ENCODE measurements around the gene SCD5. TPM values are rescaled to one million over a fixed set of nuclear protein-coding genes. Genes with fewer than 3 reads are reported as not detected.

Gene SCD5
- total RNA-seq, 2 experiments from 2014 or later: 0.47 to 0.76 TPM

DNA sequence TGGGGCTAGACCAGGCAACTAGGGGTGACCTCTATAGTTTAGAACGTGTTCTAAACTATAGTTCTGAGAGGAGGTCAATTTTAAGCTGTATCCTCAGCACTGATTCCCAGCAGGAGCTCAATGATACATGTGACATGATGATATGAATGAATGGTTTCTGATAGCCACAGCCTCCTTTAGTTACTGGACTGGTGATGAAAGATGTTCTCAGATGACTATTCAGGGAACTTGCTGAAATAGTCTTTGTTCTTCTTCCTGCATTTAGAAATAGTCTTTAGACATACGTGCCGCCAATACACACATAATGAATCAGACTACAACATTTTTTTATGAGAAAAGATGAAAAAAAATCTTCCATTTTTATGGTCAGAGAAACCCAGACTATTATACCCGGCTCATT, 120.5 kb downstream of the SCD5 start:
- BruUV-seq (replicated peaks): no TSS peak
- Histone ChIP-seq H2AFZ (ENCODE audit: low read length) (no peak overlapping the region), H3K4me2 (ENCODE audit: low read length) (no peak overlapping the region), H3K36me3 (ENCODE audit: insufficient read depth, low read length) (no peaks in the 10 kb centered on the region), H3K9me2 (ENCODE audit: insufficient read depth, low read length) (no peaks in the 10 kb centered on the region), H4K20me1 (ENCODE audit: insufficient read depth, low read length) (no peaks in the 10 kb centered on the region), H3K4me1 (ENCODE audit: insufficient read depth, low read length, poor library complexity, severe bottlenecking) (no peaks in the 10 kb centered on the region), H3K27ac (ENCODE audit: low read depth, low read length, poor library complexity, severe bottlenecking) (no peak overlapping the region), H3K9me3 (ENCODE audit: low read length) (no peaks in the 10 kb centered on the region), H3K79me2 (ENCODE audit: insufficient read depth, low read depth, low read length) (no peaks in the 10 kb centered on the region), H3K4me3 (ENCODE audit: low read depth, low read length, poor library complexity, severe bottlenecking) (no peak overlapping the region)
- DNase-seq (ENCODE audit: low spot score): no peak
- POLR2A ChIA-PET: interaction anchor here (0.6 kb wide), 1 partner anchor 16 kb away, joined by 4 read pairs; no protein-coding TSS in a partner anchor
- TF ChIP-seq, protein P1, sequence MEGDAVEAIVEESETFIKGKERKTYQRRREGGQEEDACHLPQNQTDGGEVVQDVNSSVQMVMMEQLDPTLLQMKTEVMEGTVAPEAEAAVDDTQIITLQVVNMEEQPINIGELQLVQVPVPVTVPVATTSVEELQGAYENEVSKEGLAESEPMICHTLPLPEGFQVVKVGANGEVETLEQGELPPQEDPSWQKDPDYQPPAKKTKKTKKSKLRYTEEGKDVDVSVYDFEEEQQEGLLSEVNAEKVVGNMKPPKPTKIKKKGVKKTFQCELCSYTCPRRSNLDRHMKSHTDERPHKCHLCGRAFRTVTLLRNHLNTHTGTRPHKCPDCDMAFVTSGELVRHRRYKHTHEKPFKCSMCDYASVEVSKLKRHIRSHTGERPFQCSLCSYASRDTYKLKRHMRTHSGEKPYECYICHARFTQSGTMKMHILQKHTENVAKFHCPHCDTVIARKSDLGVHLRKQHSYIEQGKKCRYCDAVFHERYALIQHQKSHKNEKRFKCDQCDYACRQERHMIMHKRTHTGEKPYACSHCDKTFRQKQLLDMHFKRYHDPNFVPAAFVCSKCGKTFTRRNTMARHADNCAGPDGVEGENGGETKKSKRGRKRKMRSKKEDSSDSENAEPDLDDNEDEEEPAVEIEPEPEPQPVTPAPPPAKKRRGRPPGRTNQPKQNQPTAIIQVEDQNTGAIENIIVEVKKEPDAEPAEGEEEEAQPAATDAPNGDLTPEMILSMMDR (conservative IDR thresholded peaks at IDR 0.05; ENCODE audit: low read length): no peak
- CTCF ChIA-PET (ENCODE audit: unreplicated experiment): no interaction called here
- intact Hi-C loops (cut with micrococcal nuclease; ENCODE audit: unreplicated experiment): no loop called here

DNA sequence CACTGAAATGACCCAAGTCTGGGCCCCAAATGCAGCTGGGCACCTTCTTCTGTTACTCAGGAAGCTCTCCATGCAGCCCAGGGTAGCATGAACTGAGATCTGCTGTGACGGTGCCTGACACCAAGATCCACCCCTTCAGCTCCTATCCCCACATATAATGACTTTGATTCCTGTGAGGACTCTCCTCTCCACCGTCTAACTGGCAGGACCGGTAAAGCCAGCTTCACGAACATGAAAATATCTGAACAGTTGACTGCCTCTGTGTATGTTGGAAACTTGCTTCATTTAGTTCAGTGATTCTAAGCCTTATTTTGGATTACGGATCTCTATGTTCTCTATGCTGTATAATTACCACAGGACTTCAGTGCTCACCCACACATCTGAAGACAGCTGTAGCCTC, 121.3 kb downstream of the SCD5 start:
- TF ChIP-seq, protein P1 (conservative IDR thresholded peaks at IDR 0.05; ENCODE audit: low read length): no peak
- no peak for TF ChIP-seq EZH2phosphoT487 (IDR thresholded peaks at IDR 0.05; ENCODE audit: borderline replicate concordance, low read depth, low read length)
- no peaks in the 10 kb centered on the region for H3K9me3 ChIP-seq (ENCODE audit: low read length)
- no peaks in the 10 kb centered on the region for H4K20me1 ChIP-seq (ENCODE audit: insufficient read depth, low read length)
- no TSS peak for BruUV-seq (replicated peaks)
- no peak overlapping the region for H3K27ac ChIP-seq (ENCODE audit: low read depth, low read length, poor library complexity, severe bottlenecking)
- no peak overlapping the region for H3K4me2 ChIP-seq (ENCODE audit: low read length)
- H3K4me1 ChIP-seq (ENCODE audit: insufficient read depth, low read length, poor library complexity, severe bottlenecking): no peaks in the 10 kb centered on the region
- POLR2A ChIA-PET: no interaction called here
- CTCF ChIA-PET (ENCODE audit: unreplicated experiment): no interaction called here
- no peaks in the 10 kb centered on the region for H3K36me3 ChIP-seq (ENCODE audit: insufficient read depth, low read length)
- H3K4me3 ChIP-seq (ENCODE audit: low read depth, low read length, poor library complexity, severe bottlenecking): no peak overlapping the region
- H3K79me2 ChIP-seq (ENCODE audit: insufficient read depth, low read depth, low read length): no peaks in the 10 kb centered on the region
- H2AFZ ChIP-seq (ENCODE audit: low read length): no peak overlapping the region
- intact Hi-C loops (cut with micrococcal nuclease; ENCODE audit: unreplicated experiment): no loop called here
- no peak for DNase-seq (ENCODE audit: low spot score)
- H3K9me2 ChIP-seq (ENCODE audit: insufficient read depth, low read length): no peaks in the 10 kb centered on the region

DNA sequence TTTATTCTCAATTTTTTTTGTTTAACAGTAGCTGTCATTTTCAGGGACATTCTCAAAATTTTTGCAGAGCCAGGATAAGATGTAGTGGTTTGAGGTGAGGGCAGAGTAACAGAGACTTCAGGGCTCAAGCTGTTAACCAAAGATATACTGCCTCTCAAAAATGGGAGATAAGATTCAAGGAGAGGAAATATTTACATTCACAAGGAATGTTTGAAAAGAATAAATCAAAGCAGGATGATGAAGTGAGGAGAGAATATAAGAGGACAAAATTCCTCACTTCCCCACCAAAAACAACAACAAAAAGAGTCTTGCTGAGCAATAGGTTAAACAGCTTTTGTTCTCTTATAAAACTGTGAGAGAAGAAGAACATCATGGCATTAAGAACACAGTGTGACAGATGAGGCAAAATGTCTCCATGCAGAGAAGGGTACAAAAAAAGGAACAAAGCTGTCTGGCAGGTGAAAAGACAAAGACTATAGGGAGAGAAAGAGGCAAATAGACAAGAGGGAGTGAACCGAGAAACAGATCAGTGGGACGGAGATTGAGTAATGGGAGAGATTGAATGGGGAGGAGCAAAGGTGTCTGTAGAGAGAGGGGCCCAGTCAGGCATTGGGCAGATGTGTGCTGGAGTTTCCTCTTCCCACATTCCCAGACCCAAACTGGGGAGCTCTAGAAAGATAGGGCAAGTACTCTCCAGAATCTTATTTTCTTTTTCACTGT, 130.7 kb downstream of the SCD5 start:
- DNase-seq (ENCODE audit: low spot score): no peak
- Histone ChIP-seq H2AFZ (ENCODE audit: low read length) (no peak overlapping the region), H3K27ac (ENCODE audit: low read depth, low read length, poor library complexity, severe bottlenecking) (no peak overlapping the region), H3K79me2 (ENCODE audit: insufficient read depth, low read depth, low read length) (no peaks in the 10 kb centered on the region), H3K4me1 (ENCODE audit: insufficient read depth, low read length, poor library complexity, severe bottlenecking) (no peaks in the 10 kb centered on the region), H3K9me3 (ENCODE audit: low read length) (no peaks in the 10 kb centered on the region), H3K4me3 (ENCODE audit: low read depth, low read length, poor library complexity, severe bottlenecking) (no peak overlapping the region), H3K36me3 (ENCODE audit: insufficient read depth, low read length) (no peaks in the 10 kb centered on the region), H3K4me2 (ENCODE audit: low read length) (no peak overlapping the region), H4K20me1 (ENCODE audit: insufficient read depth, low read length) (no peaks in the 10 kb centered on the region), H3K9me2 (ENCODE audit: insufficient read depth, low read length) (no peaks in the 10 kb centered on the region)
- BruUV-seq (replicated peaks): no TSS peak
- POLR2A ChIA-PET: interaction anchor here (0.6 to 1.2 kb wide), 3 partner anchors 35 to 66 kb away, joined by 3 read pairs; no protein-coding TSS in a partner anchor
- intact Hi-C loops (cut with micrococcal nuclease; ENCODE audit: unreplicated experiment): no loop called here
- no peak for TF ChIP-seq EZH2phosphoT487 (IDR thresholded peaks at IDR 0.05; ENCODE audit: borderline replicate concordance, low read depth, low read length)
- TF ChIP-seq, protein P1 (conservative IDR thresholded peaks at IDR 0.05; ENCODE audit: low read length): no peak
- CTCF ChIA-PET (ENCODE audit: unreplicated experiment): no interaction called here

All from OCI-LY7 (cell line).